SK-N-SH treated with all-trans-retinoic acid at 6 μM for 48 hours (cell line): Measurements from ENCODE around the gene TERB1.

ENCODE experiments used
- ATAC-seq: fragments of 200-7000 bp; cut with Tn5 transposase; 3 replicates; pipeline ENCODE4 v1.9.1; 2020; ENCODE audit warnings: mild to moderate bottlenecking, moderate library complexity
- ARNTL ChIP-seq: fragments of 450-650 bp; formaldehyde crosslinking; IDR thresholded peaks from 2 replicates; pipeline ENCODE4 v1.5.0; 2020; ENCODE audit warnings: low read depth, mild to moderate bottlenecking, moderate library complexity, borderline replicate concordance
- BACH2 ChIP-seq: fragments of 250-450 bp; sonication (Bioruptor Pico); IDR thresholded peaks from 2 replicates; pipeline ENCODE4 v1.9.0; 2021; ENCODE audit warnings: mild to moderate bottlenecking, borderline replicate concordance
- CREB5 ChIP-seq: fragments of 250-450 bp; sonication (Bioruptor Pico); IDR thresholded peaks from 2 replicates; pipeline ENCODE4 v1.5.1; 2020; ENCODE audit warnings: low read depth, mild to moderate bottlenecking, moderate library complexity
- CSDC2 ChIP-seq: fragments of 250-450 bp; sonication (Bioruptor Pico); IDR thresholded peaks from 2 replicates; pipeline ENCODE4 v1.5.0; 2020; ENCODE audit warnings: mild to moderate bottlenecking, moderate library complexity
- CSRNP3 ChIP-seq: fragments of 250-450 bp; sonication (Bioruptor Pico); IDR thresholded peaks from 2 replicates; pipeline ENCODE4 v1.5.1; 2021; ENCODE audit warnings: mild to moderate bottlenecking, moderate library complexity
- ESRRG ChIP-seq: fragments of 250-450 bp; sonication (Bioruptor Pico); IDR thresholded peaks from 2 replicates; pipeline ENCODE4 v1.6.1; 2021; ENCODE audit warnings: mild to moderate bottlenecking
- GLIS3 ChIP-seq: fragments of 250-450 bp; sonication (Bioruptor Pico); IDR thresholded peaks from 2 replicates; pipeline ENCODE4 v1.5.0; 2020; ENCODE audit warnings: mild to moderate bottlenecking, moderate library complexity
- ISL1 ChIP-seq: fragments of 250-450 bp; sonication (Bioruptor Pico); IDR thresholded peaks from 2 replicates; pipeline ENCODE4 v2.1.2; 2022; ENCODE audit warnings: mild to moderate bottlenecking, moderate library complexity
- OSR1 ChIP-seq: fragments of 250-450 bp; sonication (Bioruptor Pico); IDR thresholded peaks from 2 replicates; pipeline ENCODE4 v1.8.0; 2022; ENCODE audit warnings: moderate library complexity, mild to moderate bottlenecking, inconsistent platforms
- PATZ1 ChIP-seq: fragments of 250-450 bp; sonication (Bioruptor Pico); IDR thresholded peaks from 2 replicates; pipeline ENCODE4 v1.8.0; 2020; ENCODE audit warnings: mild to moderate bottlenecking, moderate library complexity, borderline replicate concordance
- POU6F1 ChIP-seq: fragments of 250-450 bp; sonication (Bioruptor Pico); IDR thresholded peaks from 2 replicates; pipeline ENCODE4 v1.8.0; 2021; ENCODE audit warnings: low read depth, mild to moderate bottlenecking, moderate library complexity, borderline replicate concordance
- PPARA ChIP-seq: fragments of 250-450 bp; sonication (Bioruptor Pico); IDR thresholded peaks from 2 replicates; pipeline ENCODE4 v1.5.0; 2020; ENCODE audit warnings: mild to moderate bottlenecking, borderline replicate concordance
- RARB ChIP-seq: fragments of 250-450 bp; sonication (Bioruptor Pico); IDR thresholded peaks from 2 replicates; pipeline ENCODE4 v1.8.0; 2021; ENCODE audit warnings: mild to moderate bottlenecking, moderate library complexity
- SNAI2 ChIP-seq: fragments of 250-450 bp; sonication (Bioruptor Pico); IDR thresholded peaks from 2 replicates; pipeline ENCODE4 v1.5.0; 2020; ENCODE audit warnings: mild to moderate bottlenecking, moderate library complexity
- TCF4 ChIP-seq: fragments of 250-450 bp; sonication (Bioruptor Pico); IDR thresholded peaks from 2 replicates; pipeline ENCODE4 v1.8.0; 2021; ENCODE audit warnings: mild to moderate bottlenecking, moderate library complexity, borderline replicate concordance
- TOX ChIP-seq: fragments of 250-450 bp; sonication (Bioruptor Pico); IDR thresholded peaks from 2 replicates; pipeline ENCODE4 v1.8.0; 2021; ENCODE audit warnings: mild to moderate bottlenecking, moderate library complexity, borderline replicate concordance
- TSHZ2 ChIP-seq: fragments of 250-450 bp; sonication (Bioruptor Pico); IDR thresholded peaks from 2 replicates; pipeline ENCODE4 v1.5.0; 2020; ENCODE audit warnings: mild to moderate bottlenecking, moderate library complexity
- ZC3H10 ChIP-seq: fragments of 250-450 bp; sonication (Bioruptor Pico); IDR thresholded peaks from 2 replicates; pipeline ENCODE4 v1.5.1; 2021; ENCODE audit warnings: mild to moderate bottlenecking, moderate library complexity
- ZFP3 ChIP-seq: fragments of 250-450 bp; sonication (Bioruptor Pico); IDR thresholded peaks from 2 replicates; pipeline ENCODE4 v1.5.0; 2020; ENCODE audit warnings: mild to moderate bottlenecking, moderate library complexity
- ZFP30 ChIP-seq: fragments of 450-650 bp; formaldehyde crosslinking; IDR thresholded peaks from 2 replicates; pipeline ENCODE4 v1.5.0; 2022; ENCODE audit warnings: mild to moderate bottlenecking, moderate library complexity
- ZNF8 ChIP-seq: fragments of 450-650 bp; formaldehyde crosslinking; IDR thresholded peaks from 2 replicates; pipeline ENCODE4 v1.5.0; 2020; ENCODE audit warnings: mild to moderate bottlenecking, moderate library complexity

Gene TERB1

GRCh38 chr16:66713076-66713475, 88.3 kb downstream of the TERB1 start (continued):
- no peak for TF ChIP-seq RARB (CRISPR knock-in tag)
- TF ChIP-seq, all 23 proteins: peak for 0

GRCh38 chr16:66712512-66712911, 88.9 kb downstream of the TERB1 start:
- TF ChIP-seq ZFP3 (CRISPR knock-in tag), result no peak
- TF ChIP-seq PATZ1 (CRISPR knock-in tag), result no peak
- no peak for TF ChIP-seq TSHZ2 (CRISPR knock-in tag)
- TF ChIP-seq ARNTL (CRISPR knock-in tag), result no peak
- TF ChIP-seq ESRRG (CRISPR knock-in tag), result no peak
- TF ChIP-seq SNAI2 (CRISPR knock-in tag), result no peak
- no peak for TF ChIP-seq ZFP30
- no peak for TF ChIP-seq GLIS3 (CRISPR knock-in tag)
- no peak for TF ChIP-seq CSRNP3
- no peak for TF ChIP-seq CREB5 (CRISPR knock-in tag)
- no peak for TF ChIP-seq BACH2 (CRISPR knock-in tag)
- TF ChIP-seq CSDC2 (CRISPR knock-in tag), result no peak
- TF ChIP-seq TOX, result no peak
- TF ChIP-seq TCF4 (CRISPR knock-in tag), result no peak
- TF ChIP-seq POU6F1 (CRISPR knock-in tag), result no peak
- no peak for TF ChIP-seq ISL1 (CRISPR knock-in tag)
- TF ChIP-seq OSR1 (CRISPR knock-in tag), result no peak
- no peak for TF ChIP-seq ZNF8 (CRISPR knock-in tag)
- no peak for TF ChIP-seq PPARA (CRISPR knock-in tag)
- ATAC-seq, result no peak

- TF ChIP-seq OSR1 (CRISPR knock-in tag) (no peak), POU6F1 (CRISPR knock-in tag) (no peak), SNAI2 (CRISPR knock-in tag) (no peak), CSDC2 (CRISPR knock-in tag) (no peak), RARB (CRISPR knock-in tag) (no peak), GLIS3 (CRISPR knock-in tag) (no peak), ZFP30 (no peak), ZNF8 (CRISPR knock-in tag) (no peak), CSRNP3 (no peak), ZC3H10 (no peak), TOX (no peak), CREB5 (CRISPR knock-in tag) (no peak), ISL1 (CRISPR knock-in tag) (no peak), TCF4 (CRISPR knock-in tag) (no peak)
- no peak for ATAC-seq
These were observed 89.8 kb downstream of the TERB1 start for GRCh38 chr16:66711581-66711980.
